Erythroblast (primary cell): Measurements from ENCODE around the gene CYP3A7.

Experiments
- GATA1 ChIP-seq: IDR thresholded peaks from 2 replicates; pipeline ENCODE4 v1.6.1; 2011; ENCODE audit warnings: low read depth, mild to moderate bottlenecking, control low read depth, low read length, moderate library complexity
- POLR2A ChIP-seq: IDR thresholded peaks from 2 replicates; pipeline ENCODE4 v1.6.1; 2011; ENCODE audit warnings: mild to moderate bottlenecking, low read length

DNA sequence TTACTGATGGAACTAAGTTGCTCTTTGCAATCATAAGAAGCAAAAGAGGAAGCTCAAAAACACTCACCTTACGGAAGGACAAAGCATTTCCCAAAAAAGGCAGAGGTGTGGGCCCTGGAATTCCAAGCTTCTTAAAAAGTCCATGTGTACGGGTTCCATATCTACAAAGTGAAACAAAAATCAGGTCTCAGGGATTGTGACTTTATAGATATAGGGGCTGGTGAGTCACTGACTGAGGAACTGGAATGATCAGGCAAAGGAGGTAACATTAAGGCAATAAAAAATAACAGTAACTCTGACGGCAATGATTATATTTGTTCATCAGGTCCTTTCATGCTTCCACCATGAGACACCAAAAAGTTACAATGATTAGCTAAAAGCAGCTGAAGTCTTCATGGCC is 4.0 kb downstream of the CYP3A7 start:
- TF ChIP-seq POLR2A (no peak), GATA1 (no peak)
